GM18858 (cell line): Measurements from ENCODE around the gene DTWD2.

Experiments used
- ATAC-seq: cut with Tn5 transposase; IDR thresholded peaks from one replicate; pipeline ENCODE4 v1.9.1; 2021; ENCODE audit not compliant: unreplicated experiment

Gene DTWD2

DNA sequence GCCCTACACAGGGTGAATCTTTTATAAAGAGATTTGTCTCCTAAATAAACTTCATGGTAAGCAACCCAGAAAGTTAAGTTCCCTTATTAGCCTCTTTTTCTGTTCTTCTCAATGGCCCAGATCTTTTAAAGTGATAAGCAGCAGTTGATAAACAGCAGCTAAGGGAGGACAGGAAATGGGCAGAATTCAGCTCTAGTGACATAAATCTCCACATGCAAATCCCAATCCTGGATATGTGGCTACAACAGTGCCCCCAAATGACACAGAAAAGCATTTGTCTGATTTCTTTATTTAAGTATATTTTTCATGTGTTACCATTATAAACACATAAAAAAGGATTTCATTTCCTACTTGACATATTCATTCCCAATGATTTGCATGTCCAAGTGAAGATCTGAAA lies 199.0 kb downstream of the DTWD2 start:
- no peak for ATAC-seq

DNA sequence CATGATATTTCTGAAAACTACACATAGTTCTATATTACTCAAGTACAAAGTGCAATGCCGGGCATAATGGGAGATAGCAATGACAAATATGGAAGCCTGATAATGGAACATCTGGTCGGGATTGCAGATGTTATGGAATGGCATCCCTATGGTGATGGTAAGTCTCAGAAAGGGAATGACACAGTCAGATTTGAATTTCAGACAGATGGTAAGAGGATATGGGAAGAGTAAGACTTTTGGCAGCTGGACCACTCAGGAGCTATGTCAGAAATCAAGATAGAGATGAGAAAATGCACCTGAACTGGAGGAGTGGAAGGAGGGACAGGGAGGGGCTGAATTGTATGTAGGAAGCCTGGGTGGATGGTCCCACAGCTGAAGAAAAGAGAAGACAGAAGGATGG lies 200.0 kb downstream of the DTWD2 start:
- ATAC-seq: no peak
